GM21423 (cell line): Measurements from ENCODE around the gene ROR1.
A peak's percentile ranks its signal among the peaks of the same experiment; 100 is the strongest.
"Not testable (repeated sequence)": the region's sequence is repeated elsewhere in the genome, so short reads cannot be mapped to it uniquely, and the experiment has no call there.

Source experiments
- ATAC-seq: cut with Tn5 transposase; IDR thresholded peaks from one replicate; pipeline ENCODE4 v1.9.1; 2021; ENCODE audit warnings: mild to moderate bottlenecking, moderate library complexity; ENCODE audit not compliant: unreplicated experiment

The ROR1 gene

DNA sequence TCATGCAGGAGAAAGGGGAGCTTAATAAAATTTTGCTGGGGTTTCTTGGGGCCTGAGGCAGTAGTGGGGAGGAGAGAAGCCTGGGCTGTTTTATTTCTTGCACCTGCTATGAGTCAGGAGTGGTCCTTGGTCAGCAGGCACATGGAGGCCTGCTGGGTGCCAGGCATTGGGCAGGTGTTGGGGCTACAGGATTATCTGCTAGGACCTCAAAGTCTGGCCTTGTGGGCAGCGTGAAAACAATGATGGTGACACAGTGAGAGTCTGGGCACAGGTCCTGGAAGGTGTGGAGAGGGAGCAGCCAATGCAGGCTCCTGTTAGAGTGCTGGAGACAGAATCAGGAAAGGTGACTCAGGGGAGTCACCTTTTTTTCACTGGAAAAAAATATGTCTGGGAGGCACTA is 17.2 kb downstream of the ROR1 start:
- no peak for ATAC-seq

GRCh38 chr1:63792152-63792551 is 18.3 kb downstream of the ROR1 start:
- no peak for ATAC-seq

DNA sequence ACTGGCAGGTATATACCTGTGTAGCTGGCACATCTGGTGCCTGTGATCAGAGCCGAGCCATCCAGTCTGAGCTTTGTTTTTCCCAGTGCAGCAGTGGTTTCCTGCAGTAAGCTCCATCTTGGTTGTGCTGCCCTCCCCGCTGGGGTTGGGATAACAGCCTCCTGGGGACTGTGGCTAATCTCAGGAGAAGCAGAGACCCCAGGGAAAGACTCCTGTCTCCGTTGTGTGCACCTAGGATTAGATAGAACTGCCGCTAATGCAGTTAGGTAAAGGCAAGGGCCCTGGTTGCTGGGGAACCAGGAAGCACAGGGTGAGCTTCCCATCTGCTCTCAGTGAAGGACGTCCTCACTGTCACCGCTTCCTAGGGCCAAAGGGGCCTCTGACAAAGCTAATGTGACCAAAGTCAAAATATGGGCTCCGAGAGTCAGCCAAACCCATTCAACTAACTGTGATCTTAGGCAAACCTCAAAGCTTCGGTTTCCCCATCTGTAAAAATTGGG is 20.0 kb downstream of the ROR1 start:
- ATAC-seq: no peak

- ATAC-seq: no peak
Measured at GRCh38 chr1:63794354-63794753, 20.5 kb downstream of the ROR1 start.

GRCh38 chr1:63794939-63795378 is 21.1 kb downstream of the ROR1 start:
- ATAC-seq: no peak

GRCh38 chr1:63795455-63795854 is 21.6 kb downstream of the ROR1 start:
- ATAC-seq: no peak

DNA sequence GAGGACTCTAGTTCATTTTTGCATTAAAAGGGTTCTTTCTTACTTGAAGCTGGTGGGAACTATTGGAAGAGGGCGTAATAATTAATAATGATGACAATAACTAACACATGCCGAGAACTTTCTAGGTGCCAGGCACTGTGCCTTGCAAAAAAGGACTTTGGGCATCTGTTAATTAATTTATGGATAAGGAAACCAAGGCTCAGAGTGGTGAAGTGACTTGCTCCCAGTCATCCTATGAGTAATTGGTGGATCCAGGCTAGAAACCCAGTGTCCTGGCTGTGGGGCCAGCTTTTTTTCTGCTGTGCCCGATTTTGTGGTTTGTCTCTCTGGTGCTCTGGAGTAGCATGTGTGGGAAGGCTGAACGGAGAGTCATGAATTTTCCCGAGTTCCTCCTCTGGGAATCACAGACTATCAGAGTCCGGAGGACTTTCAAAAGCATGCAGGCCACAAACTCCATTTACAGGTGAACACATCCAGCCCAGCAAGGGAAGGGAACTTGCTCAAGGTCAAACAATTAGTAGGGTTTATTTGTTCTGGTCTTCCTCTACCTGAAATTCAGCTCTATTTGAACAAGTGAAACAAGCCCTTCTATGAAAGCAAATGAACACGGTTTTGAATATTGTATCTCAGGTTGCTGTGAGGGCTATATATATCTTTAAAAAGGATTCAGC is 23.4 kb downstream of the ROR1 start:
- no peak for ATAC-seq

GRCh38 chr1:63798284-63798683 is 24.5 kb downstream of the ROR1 start:
- ATAC-seq: no peak

- ATAC-seq: no peak
Measured at GRCh38 chr1:63799307-63799706, 25.5 kb downstream of the ROR1 start.

GRCh38 chr1:63799820-63800219 is 26.0 kb downstream of the ROR1 start:
- ATAC-seq: no peak

DNA sequence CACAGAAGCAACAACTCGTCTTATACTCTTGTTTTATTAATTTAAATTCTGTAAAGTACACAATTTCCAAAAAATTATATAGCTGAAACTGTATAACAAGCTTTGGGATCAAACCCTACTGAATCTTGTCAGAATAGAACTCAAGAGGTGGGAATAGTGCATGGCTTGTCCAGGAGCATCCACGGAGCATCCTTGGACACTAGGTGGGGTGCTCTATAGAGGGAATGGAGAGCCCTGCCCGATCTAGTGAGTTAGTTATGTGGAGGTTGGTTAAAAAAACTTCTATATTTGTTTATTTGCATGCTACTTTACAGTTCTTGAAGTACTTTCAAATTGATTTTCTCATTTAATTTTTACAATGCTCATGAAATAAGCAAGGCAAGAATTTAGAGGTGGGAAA is 28.3 kb downstream of the ROR1 start:
- ATAC-seq: no peak

DNA sequence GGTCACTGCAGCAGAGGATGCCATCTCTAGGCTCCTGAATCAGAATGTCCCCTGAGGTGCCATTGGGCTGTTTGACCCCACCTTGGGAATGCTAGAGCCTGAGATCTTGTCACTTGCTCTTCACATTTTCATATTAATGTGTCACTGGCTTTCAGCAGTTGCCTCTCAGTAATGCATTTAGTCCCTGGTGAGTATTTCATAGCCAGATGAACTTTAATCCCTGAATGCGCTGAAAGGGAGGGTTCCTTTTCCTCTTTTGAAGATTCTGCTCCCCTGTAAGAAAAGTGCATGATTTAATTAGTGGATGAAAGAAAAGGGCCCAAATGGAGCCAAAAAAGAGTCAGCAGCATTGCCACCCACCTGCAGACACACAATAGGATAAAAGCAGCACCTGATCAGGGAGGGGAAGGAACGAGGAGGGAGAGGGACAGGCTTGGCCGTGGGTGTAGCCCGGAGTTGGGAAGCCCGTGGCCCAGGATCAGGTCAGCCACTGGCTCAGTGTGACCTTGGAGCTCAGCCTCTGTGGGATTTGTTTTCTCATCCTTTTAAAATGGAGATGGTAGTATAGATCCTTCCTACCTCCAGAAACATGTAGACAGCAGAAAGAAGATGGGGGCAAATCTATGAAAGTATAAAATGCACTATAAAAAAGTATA is 31.1 kb downstream of the ROR1 start:
- ATAC-seq: no peak

DNA sequence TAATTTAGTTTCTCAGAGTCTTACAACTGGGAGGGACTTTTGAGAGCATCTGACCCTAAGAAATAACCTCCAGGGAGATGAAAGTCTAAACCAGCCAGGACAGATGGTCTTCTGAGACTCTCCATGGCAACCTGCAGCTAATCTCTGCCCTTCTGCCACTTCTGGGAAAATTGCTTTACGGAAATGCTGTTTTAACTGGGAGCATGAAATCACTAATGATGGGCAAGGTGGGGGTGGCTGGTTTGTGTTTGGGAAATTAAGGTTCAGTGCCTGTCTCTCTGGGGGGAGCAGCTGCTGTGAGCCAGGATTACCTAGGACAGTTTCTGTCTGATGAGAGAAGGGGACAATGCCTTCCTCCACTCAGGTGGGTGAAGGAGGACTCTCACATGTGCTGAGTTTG is 33.2 kb downstream of the ROR1 start:
- no peak for ATAC-seq

DNA sequence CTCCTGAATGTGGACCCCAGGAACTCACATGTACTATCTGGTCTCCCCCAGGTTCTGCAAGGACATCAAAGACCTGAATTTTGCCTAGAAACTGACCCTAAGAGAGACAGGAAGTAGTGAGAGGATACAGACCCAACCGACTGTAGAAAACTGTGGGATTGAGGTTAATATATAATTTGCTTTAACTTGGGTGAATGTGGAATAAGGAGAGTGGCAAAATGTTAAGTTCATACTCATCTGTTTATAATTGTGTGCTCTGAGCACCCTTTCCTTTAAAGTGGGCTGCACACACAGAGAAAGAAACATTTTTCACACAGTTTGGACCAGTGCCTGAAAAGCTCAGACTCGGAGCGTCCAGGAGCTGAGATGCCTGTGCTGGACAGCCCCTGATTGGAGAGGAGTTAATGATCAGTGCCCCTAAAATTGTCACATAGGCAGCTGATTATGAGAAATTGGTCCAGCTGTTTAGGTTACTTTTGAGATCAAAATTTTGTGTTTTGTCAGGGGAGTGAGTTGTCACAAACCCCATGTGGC is 37.2 kb downstream of the ROR1 start:
- no peak for ATAC-seq

GRCh38 chr1:63812071-63812700 is 38.4 kb downstream of the ROR1 start:
- ATAC-seq: no peak

- ATAC-seq: peak; percentile 52
Measured at GRCh38 chr1:63813829-63814277, 40.0 kb downstream of the ROR1 start.

DNA sequence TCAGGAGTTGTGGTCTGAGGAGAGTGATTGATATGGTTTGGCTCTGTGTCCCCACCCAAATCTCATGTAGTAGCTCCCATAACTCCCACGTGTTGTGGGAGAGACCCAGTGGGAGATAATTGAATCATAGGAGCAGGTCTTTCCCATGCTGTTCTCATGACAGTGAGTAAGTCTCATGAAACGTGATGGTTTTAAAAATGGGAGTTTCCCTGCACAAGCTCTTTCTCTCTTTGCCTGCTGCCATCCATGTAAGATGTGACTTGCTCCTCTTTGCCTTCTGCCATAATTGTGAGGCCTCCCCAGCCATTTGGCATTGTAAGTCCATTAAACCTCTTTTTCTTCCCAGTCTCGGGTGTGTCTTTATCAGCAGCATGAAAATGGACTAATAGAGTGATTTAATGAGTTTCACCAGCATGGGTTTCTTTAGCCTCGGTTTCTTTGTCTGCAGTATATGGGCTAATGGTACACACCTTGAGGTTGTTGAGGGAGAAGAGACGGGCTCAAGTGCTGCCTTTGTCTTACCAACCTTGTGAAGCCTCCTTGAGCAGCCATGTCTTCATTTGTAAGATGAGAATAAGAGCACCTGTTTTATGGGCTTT is 42.5 kb downstream of the ROR1 start:
- ATAC-seq: not testable (repeated sequence)

- no peak for ATAC-seq
Measured at GRCh38 chr1:63817152-63817667, 43.4 kb downstream of the ROR1 start.

DNA sequence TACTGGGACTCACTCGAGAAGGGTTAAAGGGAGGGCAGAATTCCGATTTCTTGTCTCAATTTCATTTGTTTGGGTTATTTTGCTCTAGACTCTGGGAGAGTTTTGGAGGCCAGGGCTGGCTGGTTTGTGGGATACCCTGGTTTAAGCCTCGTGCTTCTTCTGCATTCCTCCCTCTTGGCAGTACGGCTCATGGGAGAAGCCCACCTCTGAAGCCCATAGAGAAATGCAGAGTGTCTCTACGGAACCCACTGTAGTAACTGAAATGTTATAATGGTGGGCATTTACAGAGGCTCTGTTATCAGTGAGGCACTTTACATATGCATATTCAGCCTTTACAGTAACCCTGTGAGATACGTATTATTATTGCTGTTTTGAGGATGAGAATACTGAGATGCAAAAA is 43.9 kb downstream of the ROR1 start:
- ATAC-seq: no peak

DNA sequence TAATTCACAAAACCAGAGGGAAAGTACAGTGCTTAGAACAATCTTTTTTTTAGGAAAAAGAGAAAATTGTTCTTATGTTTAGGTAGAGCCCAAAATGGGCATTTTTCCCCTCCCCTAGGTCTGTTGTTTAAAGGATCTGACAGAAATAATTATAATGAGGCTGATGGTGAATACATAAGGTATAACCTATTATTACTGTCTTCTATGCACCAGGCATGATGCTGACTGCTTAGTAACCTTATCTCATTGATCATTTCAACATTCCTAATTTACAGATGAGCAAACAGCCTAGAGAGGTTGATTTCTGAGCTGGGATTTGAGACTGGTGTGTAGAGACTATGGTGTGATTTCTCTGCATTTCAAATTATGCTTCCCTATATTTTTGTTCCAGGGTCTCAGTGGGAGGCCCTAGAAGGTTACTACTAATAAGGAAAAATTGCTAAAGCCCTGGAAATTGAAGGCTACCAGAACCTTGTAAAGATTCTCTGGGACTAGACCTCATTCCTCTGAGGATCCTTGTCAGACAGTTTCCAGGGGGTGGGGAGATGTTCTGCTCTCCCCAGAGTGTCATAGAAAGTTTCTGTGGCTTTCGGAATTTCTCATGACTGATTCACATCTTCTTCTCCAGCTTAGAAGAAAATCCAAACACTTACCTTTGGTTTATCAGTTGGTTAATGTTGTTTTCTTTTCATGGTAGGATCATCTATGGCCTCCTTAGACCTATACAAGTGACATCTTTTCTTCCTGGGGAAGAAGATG is 44.9 kb downstream of the ROR1 start:
- no peak for ATAC-seq
